ENCODE results near the gene PGPEP1.
A peak's percentile ranks its signal among the peaks of the same experiment; 100 is the strongest.
"Not testable (repeated sequence)": the region's sequence is repeated elsewhere in the genome, so short reads cannot be mapped to it uniquely, and the experiment has no call there.

The PGPEP1 gene

DNA sequence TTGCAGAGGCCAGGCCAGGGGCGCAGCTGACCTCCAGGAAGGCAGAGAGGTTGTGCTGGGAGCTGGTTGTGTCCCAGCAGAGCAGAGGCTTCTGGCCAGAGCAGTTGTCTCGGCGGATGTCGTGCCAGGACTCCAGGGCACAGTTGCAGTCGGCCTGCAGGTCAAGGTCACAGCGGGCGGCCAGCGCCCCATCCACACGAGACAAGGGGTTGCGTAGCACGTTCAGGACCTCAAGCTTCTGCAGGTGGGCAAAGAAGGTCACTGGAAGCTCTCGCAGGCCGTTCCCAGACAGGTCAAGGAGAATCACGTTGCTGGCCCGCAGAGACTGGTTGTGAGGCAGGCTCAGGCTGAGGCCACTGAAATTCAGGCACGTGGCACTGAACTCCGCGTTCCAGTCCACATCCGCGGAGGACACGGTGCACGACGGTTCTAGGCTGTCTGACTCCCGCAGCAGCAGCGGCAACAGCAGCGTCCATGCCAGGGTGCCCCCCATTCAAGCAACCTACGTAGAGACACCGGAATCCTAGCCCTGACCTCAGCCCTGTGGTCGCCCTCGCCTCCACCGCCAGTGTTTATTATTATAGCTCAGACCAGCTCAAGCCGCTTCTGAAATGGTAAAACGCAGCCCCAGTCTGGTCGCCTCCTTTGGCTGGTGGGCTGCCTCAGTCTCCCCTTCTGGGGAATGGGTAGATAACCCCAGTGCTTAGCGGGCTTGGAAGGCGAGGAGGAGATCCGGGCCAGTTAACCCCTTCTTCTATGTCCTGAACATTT is 56.3 kb downstream of the PGPEP1 start:
- DNase-seq = no peak
- Mint-ChIP-seq H3K4me1 (ENCODE audit: low read depth) (peaks cover 4% of the 10 kb centered on the region), H3K9me3 (no peaks in the 10 kb centered on the region), H3K27me3 (peaks cover 49% of the 10 kb centered on the region), H3K36me3 (ENCODE audit: low read depth) (no peaks in the 10 kb centered on the region), H3K4me3 (no peak overlapping the region), H3K27ac (no peak overlapping the region)

DNA sequence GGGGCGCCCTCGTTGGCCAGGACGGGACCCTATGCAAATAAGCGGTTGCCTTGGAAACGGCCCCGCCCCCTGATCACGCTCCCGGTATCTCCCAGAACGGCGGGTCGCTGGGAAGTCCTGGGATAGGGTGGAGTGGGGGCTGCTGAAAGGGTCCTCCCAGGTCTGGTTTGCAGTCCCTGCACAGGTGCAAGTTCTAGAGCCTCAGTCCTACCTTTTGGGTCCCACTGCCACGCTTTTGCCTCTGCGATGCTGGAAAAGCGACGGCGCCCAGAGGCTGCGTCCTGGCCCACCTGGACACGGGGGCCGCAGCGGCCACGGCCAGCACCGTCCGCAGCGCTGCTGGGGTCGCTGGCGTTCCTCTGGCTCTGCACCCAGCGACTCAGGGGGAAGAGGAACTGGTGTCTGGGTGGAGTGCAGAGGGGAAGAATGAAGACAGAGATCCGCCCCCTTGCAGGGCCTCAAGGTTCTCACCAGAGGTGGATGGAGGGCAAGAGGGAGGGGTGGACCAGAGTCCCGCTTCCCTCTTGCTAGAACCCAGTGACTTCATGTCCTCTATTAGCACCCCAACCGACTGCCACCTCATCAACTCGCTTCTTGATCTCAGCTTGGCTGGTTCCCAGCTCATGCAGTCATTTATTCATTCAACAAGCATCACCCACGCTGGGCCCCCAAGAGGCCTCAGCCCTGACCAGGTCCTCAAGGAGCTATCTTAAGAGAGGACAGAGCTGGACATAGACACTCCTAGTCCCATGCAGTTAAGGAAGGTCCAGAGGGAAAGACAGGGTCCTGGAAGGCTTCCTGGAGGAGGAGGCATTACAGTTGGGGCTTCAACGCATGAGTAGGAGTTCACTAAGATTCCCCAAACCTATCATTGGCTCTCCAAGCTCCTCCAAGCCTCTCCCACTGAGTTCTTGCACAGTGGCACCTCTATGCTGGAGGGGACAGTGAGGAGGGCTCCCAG is 57.1 kb downstream of the PGPEP1 start, which contains the start of gene LRRC25:
Gene LRRC25, minus strand, starts transcription at position 381 of the 961 bp plus-strand sequence. CDS start 659 bp downstream, outside the sequence.
- H3K9me3 Mint-ChIP-seq = no peaks in the 10 kb centered on the region
- H3K27me3 Mint-ChIP-seq = peaks cover 46% of the 10 kb centered on the region
- DNase-seq = no peak
- no peak within 1 kb of the TSS for H3K4me3 Mint-ChIP-seq
- H3K27ac Mint-ChIP-seq = no peak within 1 kb of the TSS
- no peaks in the 10 kb centered on the region for H3K36me3 Mint-ChIP-seq (ENCODE audit: low read depth)
- peaks cover 4% of the 10 kb centered on the region for H3K4me1 Mint-ChIP-seq (ENCODE audit: low read depth)

DNA sequence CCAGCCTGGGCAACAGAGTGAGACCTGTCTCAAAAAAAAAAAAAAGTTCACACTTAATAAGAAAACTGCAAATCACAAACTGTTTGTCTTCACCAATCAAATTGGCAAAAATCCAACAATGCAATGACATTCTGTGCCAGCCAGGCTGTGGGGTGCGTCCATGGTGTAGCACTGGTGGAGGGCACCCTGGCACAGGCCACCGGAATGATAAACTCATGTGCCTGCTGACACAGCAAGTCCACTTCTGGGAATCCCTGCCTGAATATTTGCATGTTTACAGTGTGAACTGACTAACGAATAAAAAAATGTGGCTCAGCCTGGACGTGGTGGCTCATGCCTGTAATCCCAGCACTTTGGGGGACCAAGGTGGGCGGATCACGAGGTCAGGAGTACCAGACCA is 58.6 kb downstream of the PGPEP1 start:
- no peaks in the 10 kb centered on the region for H3K36me3 Mint-ChIP-seq (ENCODE audit: low read depth)
- H3K27me3 Mint-ChIP-seq = peaks cover 34% of the 10 kb centered on the region
- H3K27ac Mint-ChIP-seq = no peak overlapping the region
- peaks cover 4% of the 10 kb centered on the region for H3K4me1 Mint-ChIP-seq (ENCODE audit: low read depth)
- H3K9me3 Mint-ChIP-seq = no peaks in the 10 kb centered on the region
- no peak for DNase-seq
- H3K4me3 Mint-ChIP-seq = no peak overlapping the region

DNA sequence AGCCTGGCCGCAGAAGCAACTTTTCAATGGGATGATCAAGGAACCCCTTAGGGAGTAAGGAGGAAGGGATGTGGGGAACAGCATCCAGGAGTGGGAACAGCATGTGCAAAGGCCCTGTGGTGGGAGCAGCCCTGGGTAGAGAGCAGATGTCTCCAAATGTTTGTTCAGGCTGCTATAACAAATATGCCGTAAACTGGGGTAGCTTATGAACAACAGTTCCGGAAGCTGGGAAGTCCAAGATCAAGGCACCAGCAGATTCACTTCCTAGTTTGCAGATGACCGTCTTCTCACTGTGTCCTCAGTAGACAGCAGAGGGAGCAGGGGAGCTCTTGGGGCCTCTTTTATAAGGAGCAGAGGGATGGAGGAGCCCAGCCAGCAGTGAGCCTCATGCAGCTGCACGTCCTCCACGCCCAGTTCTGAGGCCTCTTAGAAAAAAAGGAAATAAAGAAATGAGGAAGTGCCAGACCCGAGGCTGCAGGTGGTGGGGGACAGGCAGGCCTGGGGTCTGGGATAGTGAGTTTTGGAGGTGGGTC is 61.2 kb downstream of the PGPEP1 start:
- Mint-ChIP-seq H3K9me3 (no peaks in the 10 kb centered on the region), H3K27me3 (peaks cover 19% of the 10 kb centered on the region), H3K4me1 (ENCODE audit: low read depth) (peaks cover 4% of the 10 kb centered on the region), H3K4me3 (no peak overlapping the region), H3K36me3 (ENCODE audit: low read depth) (no peaks in the 10 kb centered on the region), H3K27ac (no peak overlapping the region)
- no peak for DNase-seq

DNA sequence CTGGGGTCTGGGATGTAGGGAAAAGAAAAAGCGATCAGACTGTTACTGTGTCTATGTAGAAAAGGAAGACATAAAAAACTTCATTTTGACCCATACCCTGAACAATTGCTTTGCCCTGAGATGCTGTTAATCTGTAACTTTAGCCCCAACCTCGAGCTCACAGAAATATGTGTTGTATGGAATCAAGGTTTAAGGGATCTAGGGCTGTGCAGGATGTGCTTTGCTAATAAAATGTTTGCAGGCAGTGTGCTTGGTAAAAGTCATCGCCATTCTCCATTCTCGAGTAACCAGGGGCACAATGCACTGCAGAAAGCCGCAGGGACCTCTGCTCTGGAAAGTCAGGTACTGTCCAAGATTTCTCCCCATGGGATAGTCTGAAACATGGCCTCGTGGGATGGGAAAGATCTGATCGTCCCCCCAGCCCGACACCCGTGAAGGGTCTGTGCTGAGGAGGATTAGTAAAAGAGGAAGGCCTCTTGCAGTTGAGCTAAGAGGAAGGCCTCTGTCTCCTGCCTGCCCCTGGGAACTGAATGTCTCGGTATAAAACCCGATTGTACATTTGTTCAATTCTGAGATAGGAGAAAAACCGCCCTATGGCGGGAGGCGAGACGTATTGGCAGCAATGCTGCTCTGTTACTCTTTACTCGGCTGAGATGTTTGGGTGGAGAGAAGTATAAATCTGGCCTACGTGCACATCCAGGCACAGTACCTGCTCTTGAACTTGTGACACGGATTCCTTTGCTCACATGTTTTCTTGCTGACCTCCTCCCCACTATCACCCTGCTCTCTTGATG is 62.3 kb downstream of the PGPEP1 start:
- H3K9me3 Mint-ChIP-seq; H3K27ac Mint-ChIP-seq; H3K4me3 Mint-ChIP-seq; H3K36me3 Mint-ChIP-seq (ENCODE audit: low read depth); DNase-seq; H3K4me1 Mint-ChIP-seq (ENCODE audit: low read depth): not testable (repeated sequence)
- peaks cover 13% of the 10 kb centered on the region for H3K27me3 Mint-ChIP-seq

GRCh38 chr19:18405754-18406153 is 65.4 kb downstream of the PGPEP1 start:
- H3K36me3 Mint-ChIP-seq (ENCODE audit: low read depth); H3K9me3 Mint-ChIP-seq: not testable (repeated sequence)

GRCh38 chr19:18406749-18407148 is 66.4 kb downstream of the PGPEP1 start:
- no peak for DNase-seq
- Mint-ChIP-seq H3K27me3 (peaks cover 3% of the 10 kb centered on the region), H3K36me3 (ENCODE audit: low read depth) (no peaks in the 10 kb centered on the region), H3K4me3 (no peak overlapping the region), H3K4me1 (ENCODE audit: low read depth) (peaks cover 4% of the 10 kb centered on the region), H3K9me3 (no peaks in the 10 kb centered on the region), H3K27ac (no peak overlapping the region)

More at GRCh38 chr19:18405754-18406153, 65.4 kb downstream of the PGPEP1 start:
- not testable (repeated sequence) for H3K4me3 Mint-ChIP-seq; H3K27me3 Mint-ChIP-seq; H3K27ac Mint-ChIP-seq; DNase-seq; H3K4me1 Mint-ChIP-seq (ENCODE audit: low read depth)

DNA sequence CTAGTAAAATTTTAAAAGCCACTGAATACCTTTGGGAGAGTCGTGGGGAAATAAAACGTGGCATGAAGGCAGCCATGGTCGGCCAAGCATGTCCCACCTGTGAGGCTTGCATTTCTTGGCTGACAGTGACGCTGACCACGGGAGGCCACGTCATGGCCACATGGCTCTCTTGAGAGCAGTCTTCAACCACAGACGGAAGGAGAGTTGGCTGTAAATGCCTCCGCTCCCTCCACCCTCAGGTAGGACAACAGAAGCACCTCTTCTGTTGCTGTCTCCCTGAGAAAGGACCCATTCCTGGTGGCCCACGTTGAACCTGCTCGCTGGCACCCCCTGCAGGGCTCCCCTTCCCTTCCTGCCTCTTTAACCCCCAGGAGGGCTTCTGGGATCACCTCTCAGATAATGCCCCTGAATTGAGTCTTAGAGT is 67.7 kb downstream of the PGPEP1 start:
- Mint-ChIP-seq H3K4me3 (no peak overlapping the region), H3K4me1 (ENCODE audit: low read depth) (peaks cover 4% of the 10 kb centered on the region), H3K36me3 (ENCODE audit: low read depth) (no peaks in the 10 kb centered on the region), H3K27me3 (peaks cover 10% of the 10 kb centered on the region), H3K27ac (no peak overlapping the region), H3K9me3 (no peaks in the 10 kb centered on the region)
- no peak for DNase-seq

DNA sequence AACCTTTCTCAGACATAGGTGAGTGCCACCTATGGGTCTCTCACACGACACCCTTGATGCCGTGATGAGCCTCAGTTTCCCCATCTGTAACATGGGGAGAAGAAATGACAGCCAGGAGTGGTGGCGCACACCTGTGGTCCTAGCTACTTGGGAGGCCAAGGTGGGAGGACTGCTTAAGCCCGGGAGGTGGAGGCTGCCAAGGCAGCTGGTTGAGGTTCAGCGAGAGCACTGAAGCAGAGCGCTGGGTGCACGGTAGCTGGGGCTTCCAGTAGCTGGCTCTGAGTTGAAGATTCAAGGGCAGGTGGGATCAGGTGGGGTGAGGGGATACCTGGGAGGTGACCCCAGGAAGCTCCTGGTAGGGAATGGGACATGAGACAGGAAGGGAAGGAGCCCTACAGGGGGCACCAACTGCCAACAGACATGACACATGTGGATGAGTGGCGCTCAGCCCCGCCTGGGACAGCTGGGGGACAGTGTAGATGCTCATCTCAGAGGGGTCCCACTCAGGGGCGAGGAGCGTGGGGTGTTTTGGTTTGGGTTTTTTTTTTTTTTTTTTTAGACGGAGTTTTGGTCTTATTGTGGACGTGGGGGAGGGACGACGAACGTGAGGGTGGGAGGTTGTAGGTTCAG is 72.3 kb downstream of the PGPEP1 start:
- no peaks in the 10 kb centered on the region for H3K36me3 Mint-ChIP-seq (ENCODE audit: low read depth)
- H3K27me3 Mint-ChIP-seq = peaks cover 44% of the 10 kb centered on the region
- peaks cover 34% of the 10 kb centered on the region for H3K4me1 Mint-ChIP-seq (ENCODE audit: low read depth)
- no peak for DNase-seq
- no peak overlapping the region for H3K4me3 Mint-ChIP-seq
- H3K27ac Mint-ChIP-seq = no peak overlapping the region
- no peaks in the 10 kb centered on the region for H3K9me3 Mint-ChIP-seq

DNA sequence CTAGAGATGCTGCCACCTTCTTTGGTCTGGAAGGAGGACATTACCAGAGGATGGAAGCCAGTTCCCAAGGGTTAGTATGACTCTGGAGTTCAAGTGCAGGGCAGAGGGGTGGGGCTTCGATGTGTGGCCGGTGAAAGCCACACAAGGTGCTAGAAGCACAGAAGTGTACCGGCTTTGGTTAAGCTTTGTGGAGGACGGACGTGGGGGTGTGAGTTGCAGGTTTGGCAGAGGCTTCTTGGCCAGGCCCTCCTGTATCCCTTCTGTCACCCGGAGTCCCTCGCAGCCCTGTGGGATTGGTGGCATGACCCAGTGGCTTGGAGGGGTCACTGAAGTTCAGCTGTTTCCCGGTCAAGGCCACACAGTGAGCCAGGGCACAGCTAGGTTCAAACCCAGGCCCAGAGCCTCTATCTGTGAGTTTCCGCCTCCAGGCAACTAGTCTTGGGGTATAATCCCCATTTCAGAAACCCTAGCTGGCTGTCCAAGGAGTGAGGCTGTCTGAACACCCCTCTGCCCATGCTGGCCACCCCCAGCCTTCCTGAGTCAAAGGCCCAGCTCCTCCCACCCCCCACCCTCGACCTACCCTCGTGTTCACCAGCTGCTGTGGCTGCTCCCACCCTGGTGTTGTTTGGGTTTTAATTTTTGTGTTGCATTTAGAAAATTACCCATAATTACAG is 74.2 kb downstream of the PGPEP1 start:
- Mint-ChIP-seq H3K36me3 (ENCODE audit: low read depth) (no peaks in the 10 kb centered on the region), H3K9me3 (no peaks in the 10 kb centered on the region), H3K4me3 (no peak overlapping the region), H3K27me3 (peaks cover 57% of the 10 kb centered on the region), H3K4me1 (ENCODE audit: low read depth) (peaks cover 47% of the 10 kb centered on the region), H3K27ac (peak overlapping the region; percentile 52)
- peak; percentile 31 for DNase-seq

DNA sequence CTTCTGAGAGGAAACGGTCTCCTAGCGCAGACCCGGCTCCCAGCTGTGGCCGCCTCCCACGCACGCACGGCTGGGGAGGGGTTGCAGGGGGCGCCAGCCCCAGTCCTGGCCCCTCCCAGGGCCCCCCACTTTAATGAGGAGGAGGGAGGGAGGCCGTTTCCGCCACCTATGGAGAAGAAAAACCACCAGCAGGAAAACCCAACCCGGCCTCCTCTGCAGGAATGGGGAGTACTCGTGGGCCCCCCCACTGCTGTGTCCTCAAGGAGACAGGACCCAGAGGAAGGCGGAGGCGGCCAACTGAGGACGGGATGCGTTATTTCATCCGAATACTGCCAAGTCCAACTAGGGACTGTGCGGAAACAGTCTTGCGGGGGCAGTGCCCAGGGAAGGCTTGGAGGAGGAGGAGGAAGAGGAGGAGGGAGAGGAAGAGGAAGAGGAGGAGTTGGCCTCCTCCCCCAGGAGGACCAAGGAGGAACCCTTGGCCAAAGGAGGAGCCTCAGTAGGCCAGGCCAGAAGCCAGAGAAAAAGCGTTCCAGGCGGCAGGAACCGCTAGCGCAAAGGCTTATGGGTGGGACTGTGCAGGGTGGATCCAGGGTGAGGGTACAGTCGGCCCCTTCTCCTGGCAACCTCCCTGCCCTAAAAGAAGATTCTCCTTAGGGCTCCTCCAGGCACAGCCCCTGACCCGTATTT is 74.9 kb downstream of the PGPEP1 start:
- H3K27me3 Mint-ChIP-seq = peaks cover 57% of the 10 kb centered on the region
- peak overlapping the region; percentile 41 for H3K27ac Mint-ChIP-seq
- H3K4me3 Mint-ChIP-seq = peak overlapping the region; percentile 45
- H3K9me3 Mint-ChIP-seq = no peaks in the 10 kb centered on the region
- peaks cover 5% of the 10 kb centered on the region for H3K36me3 Mint-ChIP-seq (ENCODE audit: low read depth)
- DNase-seq = peak; percentile 34
- H3K4me1 Mint-ChIP-seq (ENCODE audit: low read depth) = peaks cover 48% of the 10 kb centered on the region

- no peaks in the 10 kb centered on the region for H3K9me3 Mint-ChIP-seq
- H3K36me3 Mint-ChIP-seq (ENCODE audit: low read depth) = peaks cover 15% of the 10 kb centered on the region
- peak overlapping the region; percentile 80 for H3K27ac Mint-ChIP-seq
- DNase-seq = no peak
- peaks cover 60% of the 10 kb centered on the region for H3K4me1 Mint-ChIP-seq (ENCODE audit: low read depth)
- H3K4me3 Mint-ChIP-seq = peak overlapping the region; percentile 70
- peaks cover 54% of the 10 kb centered on the region for H3K27me3 Mint-ChIP-seq
Measured at GRCh38 chr19:18416778-18417249, 76.4 kb downstream of the PGPEP1 start.

Data from activated T-cell treated with anti-CD3 and anti-CD28 coated beads, Interleukin-2, amount 50 U/mL, for 24 hours (primary cell).